HepG2 (cell line): ENCODE results near the gene SEZ6. TPM values are rescaled to one million over a fixed set of nuclear protein-coding genes. Genes with fewer than 3 reads are reported as not detected.

Source experiments
- DNMT3B ChIP-seq: conservative IDR thresholded peaks from 2 replicates; pipeline ENCODE4 v1.6.1; 2016; ENCODE audit warnings: missing biosample characterization, control low read depth
- HOMEZ ChIP-seq: IDR thresholded peaks from 2 replicates; pipeline ENCODE4 v1.6.1; 2016; ENCODE audit warnings: low read depth
- NFIB ChIP-seq: sonication (generic); formaldehyde crosslinking; IDR thresholded peaks from 2 replicates; pipeline ENCODE4 v1.9.0; 2021; ENCODE audit warnings: missing genetic modification reagents, mild to moderate bottlenecking, borderline replicate concordance
- RARA ChIP-seq: IDR thresholded peaks from 2 replicates; pipeline ENCODE4 v1.6.1; 2016; ENCODE audit warnings: missing genetic modification reagents, missing compliant biosample characterization
- REST ChIP-seq, 2 experiments: IDR thresholded peaks; 2 replicates each; pipeline ENCODE4 v1.6.1; 2011 to 2012; ENCODE audit warnings: low read length in 2 of 2, borderline replicate concordance in 1 of 2, low read depth in 1 of 2, mild to moderate bottlenecking in 1 of 2, moderate library complexity in 1 of 2
- SMAD1 ChIP-seq: sonication (generic); formaldehyde crosslinking; IDR thresholded peaks from 2 replicates; pipeline ENCODE4 v1.4.0; 2020; ENCODE audit warnings: missing genetic modification reagents, low read depth, mild to moderate bottlenecking, borderline replicate concordance
- TFAP4 ChIP-seq: sonication (generic); IDR thresholded peaks from 2 replicates; pipeline ENCODE4 v1.6.1; 2016; ENCODE audit warnings: low read depth, borderline replicate concordance
- THAP8 ChIP-seq: sonication (generic); formaldehyde crosslinking; IDR thresholded peaks from 2 replicates; pipeline ENCODE4 v1.5.1; 2020; ENCODE audit warnings: missing genetic modification reagents, mild to moderate bottlenecking, borderline replicate concordance
- ZNF570 ChIP-seq: sonication (generic); formaldehyde crosslinking; IDR thresholded peaks from 2 replicates; pipeline ENCODE4 v1.4.0; 2020; ENCODE audit warnings: mild to moderate bottlenecking, missing genetic modification reagents, borderline replicate concordance
- ZNF597 ChIP-seq: sonication (generic); formaldehyde crosslinking; IDR thresholded peaks from 2 replicates; pipeline ENCODE4 v1.5.0; 2020; ENCODE audit warnings: missing genetic modification reagents
- ZNF691 ChIP-seq: sonication (generic); formaldehyde crosslinking; IDR thresholded peaks from 2 replicates; pipeline ENCODE4 v1.4.0; 2020; ENCODE audit warnings: missing genetic modification reagents, low read depth, mild to moderate bottlenecking, borderline replicate concordance
- ZUFSP ChIP-seq: sonication (generic); formaldehyde crosslinking; IDR thresholded peaks from 2 replicates; pipeline ENCODE4 v1.9.0; 2021; ENCODE audit warnings: missing genetic modification reagents, mild to moderate bottlenecking, borderline replicate concordance
- polyA plus RNA-seq, 8 experiments: library from polyadenylated mRNA; depleted of rRNA in 3 of 8; stranded (reverse) in 7 of 8; unstranded in 1 of 8; fragments of >200 nt; fragmentation: Illumina TruSeq in 4 of 8; extraction: Trizol in 4 of 8; gene quantifications; 2 replicates each; pipeline versions ENCODE4 v1.2.1 to v1.2.3, GENCODE V29; 2011 to 2016; ENCODE audit warnings: low read depth in 4 of 8, missing spikeins in 1 of 8, mixed read lengths in 1 of 8; ENCODE audit not compliant: insufficient read depth in 1 of 8
- total RNA-seq, 5 experiments: library from RNA; depleted of rRNA; stranded (reverse); fragments of >200 nt; fragmentation: Illumina TruSeq; extraction: Trizol; gene quantifications; 2 replicates each; pipeline ENCODE4 v1.2.3, GENCODE V29; 2016; ENCODE audit warnings: low read depth in 1 of 5
- TF ChIP-seq, protein P1 (sequence below): sonication (generic); formaldehyde crosslinking; IDR thresholded peaks from 2 replicates; pipeline ENCODE4 v1.4.0; 2020; ENCODE audit warnings: missing genetic modification reagents, mild to moderate bottlenecking, borderline replicate concordance

The SEZ6 gene
- total and polyA plus RNA-seq, 2 of the 13 experiments (the other 11 are each of a cell fraction or from before 2014, with no cell fraction given): not detected

GRCh38 chr17:29045734-29046472 is 40.1 kb upstream of the SEZ6 start (continued):
- TF ChIP-seq ZUFSP (CRISPR knock-in tag) (no peak), RARA (CRISPR knock-in tag) (peak; percentile 93), DNMT3B (CRISPR knock-in tag) (no peak), ZNF597 (CRISPR knock-in tag) (no peak), TFAP4 (no peak), HOMEZ (CRISPR knock-in tag) (no peak), ZNF570 (CRISPR knock-in tag) (no peak), SMAD1 (no peak), THAP8 (CRISPR knock-in tag) (no peak), REST (IDR thresholded peaks at IDR 0.05; ENCODE audit: borderline replicate concordance in 1 of 2, low read depth in 1 of 2, low read length in 2 of 2) (no peak), ZNF691 (CRISPR knock-in tag) (no peak), NFIB (CRISPR knock-in tag) (no peak)
- TF ChIP-seq, protein P1, sequence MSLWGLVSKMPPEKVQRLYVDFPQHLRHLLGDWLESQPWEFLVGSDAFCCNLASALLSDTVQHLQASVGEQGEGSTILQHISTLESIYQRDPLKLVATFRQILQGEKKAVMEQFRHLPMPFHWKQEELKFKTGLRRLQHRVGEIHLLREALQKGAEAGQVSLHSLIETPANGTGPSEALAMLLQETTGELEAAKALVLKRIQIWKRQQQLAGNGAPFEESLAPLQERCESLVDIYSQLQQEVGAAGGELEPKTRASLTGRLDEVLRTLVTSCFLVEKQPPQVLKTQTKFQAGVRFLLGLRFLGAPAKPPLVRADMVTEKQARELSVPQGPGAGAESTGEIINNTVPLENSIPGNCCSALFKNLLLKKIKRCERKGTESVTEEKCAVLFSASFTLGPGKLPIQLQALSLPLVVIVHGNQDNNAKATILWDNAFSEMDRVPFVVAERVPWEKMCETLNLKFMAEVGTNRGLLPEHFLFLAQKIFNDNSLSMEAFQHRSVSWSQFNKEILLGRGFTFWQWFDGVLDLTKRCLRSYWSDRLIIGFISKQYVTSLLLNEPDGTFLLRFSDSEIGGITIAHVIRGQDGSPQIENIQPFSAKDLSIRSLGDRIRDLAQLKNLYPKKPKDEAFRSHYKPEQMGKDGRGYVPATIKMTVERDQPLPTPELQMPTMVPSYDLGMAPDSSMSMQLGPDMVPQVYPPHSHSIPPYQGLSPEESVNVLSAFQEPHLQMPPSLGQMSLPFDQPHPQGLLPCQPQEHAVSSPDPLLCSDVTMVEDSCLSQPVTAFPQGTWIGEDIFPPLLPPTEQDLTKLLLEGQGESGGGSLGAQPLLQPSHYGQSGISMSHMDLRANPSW (CRISPR knock-in tag): no peak
